IMR-90 (cell line): ENCODE measurements around the gene PMF1. TPM values are rescaled to one million over a fixed set of nuclear protein-coding genes. Genes with fewer than 3 reads are reported as not detected.
"Not testable (repeated sequence)": the region's sequence is repeated elsewhere in the genome, so short reads cannot be mapped to it uniquely, and the experiment has no call there.

ENCODE experiments used
- ATAC-seq: fragments of 200-7000 bp; cut with Tn5 transposase; 2 replicates; pipeline ENCODE4 v1.9.1; 2020; ENCODE audit warnings: low read depth, mild to moderate bottlenecking, moderate library complexity
- BruUV-seq: library from RNA; stranded (reverse); fragments of 400-500 nt; replicated peaks from 2 replicates; lab custom pipeline; 2021; lab: Mats Ljungman, UMichigan
- CTCF ChIA-PET: fragments of 300-600 bp; formaldehyde crosslinking; extraction: SDS; loops from one replicate; lab custom pipeline; 2021; ENCODE audit warnings: antibody characterized with exemption; lab: Yijun Ruan, JAX
- POLR2A ChIA-PET: fragments of 300-600 bp; sonication (Branson Sonifier 250); formaldehyde crosslinking; loops from one replicate; lab custom pipeline; 2022; ENCODE audit warnings: antibody characterized with exemption; ENCODE audit not compliant: unreplicated experiment; lab: Charles Lee
- DNase-seq: peaks from one replicate; pipeline ENCODE4 v3.0.0; 2013
- H2AFZ ChIP-seq: replicated peaks from 2 replicates; pipeline ENCODE3; 2013; ENCODE audit warnings: low read length, mild to moderate bottlenecking; ENCODE audit not compliant: poor library complexity
- H2AK5ac ChIP-seq: 2 replicates; pipeline ENCODE4 v1.6.1; 2013; ENCODE audit warnings: low read depth, low read length, inconsistent platforms
- H2AK9ac ChIP-seq: replicated peaks from 2 replicates; pipeline ENCODE3; 2013; ENCODE audit warnings: mild to moderate bottlenecking, low read depth, low read length, moderate library complexity; ENCODE audit not compliant: poor library complexity
- H2BK120ac ChIP-seq: 2 replicates; pipeline ENCODE4 v1.6.1; 2013; ENCODE audit warnings: low read depth, low read length, inconsistent platforms
- H2BK15ac ChIP-seq: 3 replicates; pipeline ENCODE4 v1.6.1; 2013; ENCODE audit warnings: low read depth, low read length, inconsistent platforms
- H2BK20ac ChIP-seq: 2 replicates; pipeline ENCODE4 v1.6.1; 2013; ENCODE audit warnings: low read depth, mild to moderate bottlenecking, inconsistent platforms, low read length, moderate library complexity
- H2BK5ac ChIP-seq: 2 replicates; pipeline ENCODE4 v1.6.1; 2013; ENCODE audit warnings: mild to moderate bottlenecking, low read depth, low read length, inconsistent platforms; ENCODE audit not compliant: poor library complexity, severe bottlenecking
- H3K14ac ChIP-seq: replicated peaks from 2 replicates; pipeline ENCODE4 v1.6.1; 2013; ENCODE audit warnings: low read depth, low read length, inconsistent platforms
- H3K18ac ChIP-seq: 2 replicates; pipeline ENCODE4 v1.6.1; 2013; ENCODE audit warnings: low read depth, low read length, control low read depth
- H3K23ac ChIP-seq: 2 replicates; pipeline ENCODE4 v1.6.1; 2013; ENCODE audit warnings: low read depth, low read length, inconsistent platforms
- H3K27ac ChIP-seq: 2 replicates; pipeline ENCODE4 v1.5.1; 2013; ENCODE audit warnings: mild to moderate bottlenecking, control low read depth, low read length; ENCODE audit not compliant: insufficient read depth
- H3K27me3 ChIP-seq: 2 replicates; pipeline ENCODE4 v1.6.1; 2013; ENCODE audit warnings: low read length; ENCODE audit not compliant: control insufficient read depth, insufficient read depth
- H3K36me3 ChIP-seq: 2 replicates; pipeline ENCODE4 v1.6.1; 2013; ENCODE audit warnings: low read length, mixed read lengths; ENCODE audit not compliant: control insufficient read depth, insufficient read depth
- H3K4ac ChIP-seq: 2 replicates; pipeline ENCODE4 v1.6.1; 2013; ENCODE audit warnings: low read depth, low read length, inconsistent platforms
- H3K4me1 ChIP-seq: 2 replicates; pipeline ENCODE4 v1.6.1; 2013; ENCODE audit warnings: low read length, mixed read lengths; ENCODE audit not compliant: control insufficient read depth, insufficient read depth
- H3K4me2 ChIP-seq: 2 replicates; pipeline ENCODE4 v1.6.1; 2013; ENCODE audit warnings: low read depth, mild to moderate bottlenecking, control low read depth, low read length, moderate library complexity
- H3K4me3 ChIP-seq: 2 replicates; pipeline ENCODE4 v1.5.1; 2013; ENCODE audit warnings: low read depth, mild to moderate bottlenecking, control low read depth, low read length, moderate library complexity; ENCODE audit not compliant: insufficient read depth
- H3K56ac ChIP-seq: 2 replicates; pipeline ENCODE4 v1.6.1; 2013; ENCODE audit warnings: low read length, inconsistent platforms; ENCODE audit not compliant: insufficient read depth; ENCODE audit errors: extremely low read depth
- H3K79me1 ChIP-seq, 2 experiments: 2 replicates each; pipeline ENCODE4 v1.6.1; 2013; ENCODE audit warnings: low read length in 2 of 2, inconsistent platforms in 1 of 2, low read depth in 1 of 2
- H3K9ac ChIP-seq: 2 replicates; pipeline ENCODE4 v1.6.1; 2013; ENCODE audit warnings: low read depth, low read length, control low read depth
- H3K9me1 ChIP-seq: 2 replicates; pipeline ENCODE4 v1.6.1; 2013; ENCODE audit warnings: low read length, inconsistent platforms; ENCODE audit not compliant: insufficient read depth
- H3K9me3 ChIP-seq: 2 replicates; pipeline ENCODE4 v1.6.1; 2013; ENCODE audit warnings: low read length; ENCODE audit not compliant: control insufficient read depth, insufficient read depth
- H4K20me1 ChIP-seq: 2 replicates; pipeline ENCODE4 v1.6.1; 2013; ENCODE audit warnings: low read length, inconsistent platforms; ENCODE audit not compliant: insufficient read depth
- H4K5ac ChIP-seq: 2 replicates; pipeline ENCODE4 v1.6.1; 2013; ENCODE audit warnings: mild to moderate bottlenecking, low read depth, low read length, control low read depth
- H4K8ac ChIP-seq, 2 experiments: 2 replicates each; pipeline ENCODE4 v1.6.1; 2013; ENCODE audit warnings: low read depth in 2 of 2, low read length in 2 of 2, control low read depth in 1 of 2, inconsistent platforms in 1 of 2
- H4K91ac ChIP-seq: 2 replicates; pipeline ENCODE4 v1.6.1; 2013; ENCODE audit warnings: low read depth, low read length, inconsistent platforms; ENCODE audit not compliant: insufficient read depth
- WGBS, 2 experiments: methylation state at CpG; one replicate each; pipeline versions ENCODE4 v1.1.5 to v1.1.7; 2013; ENCODE audit warnings: missing lambda C conversion rate in 2 of 2; ENCODE audit not compliant: insufficient read length in 1 of 2; ENCODE audit errors: extremely low coverage in 2 of 2; 5-methylcytosine and 5-hydroxymethylcytosine counted together
- dilution Hi-C: fragments of 300-500 bp; cut with HindIII; formaldehyde crosslinking; loops from one replicate; pipeline ENCODE4 v1.14.3; 2018; ENCODE audit warnings: low sequenced_read_pairs; ENCODE audit not compliant: unreplicated experiment
- in situ Hi-C: fragments of 300-500 bp; cut with MboI; formaldehyde crosslinking; loops from 3 replicates; pipeline ENCODE4 v1.14.3; 2019; ENCODE audit warnings: low sequenced_read_pairs, inconsistent platforms, mixed read lengths
- intact Hi-C: fragments of 100-400 bp; cut with micrococcal nuclease; formaldehyde crosslinking; loops from 2 replicates; pipeline ENCODE4 v1.10.0; 2022
- polyA plus RNA-seq, 3 experiments: library from polyadenylated mRNA; depleted of rRNA; stranded (reverse); fragments of >200 nt; gene quantifications; 2 replicates each; pipeline ENCODE4 v1.2.3, GENCODE V29; 2012; ENCODE audit warnings: low replicate concordance in 1 of 3
- total RNA-seq: library from RNA; depleted of rRNA; stranded (reverse); fragments of >200 nt; gene quantifications from 2 replicates; pipeline ENCODE4 v1.2.3, GENCODE V29; 2012

PMF1 gene
- total and polyA plus RNA-seq, 2 of the 4 experiments (the other 2 are of a cell fraction) = 54.8 to 73.4 TPM

- H3K4me1 ChIP-seq, H3K4ac ChIP-seq, H3K56ac ChIP-seq, H4K20me1 ChIP-seq, H3K36me3 ChIP-seq, H3K9me1 ChIP-seq, H3K79me1 ChIP-seq, BruUV-seq, H2BK15ac ChIP-seq, dilution Hi-C loops, intact Hi-C loops, DNase-seq, H4K91ac ChIP-seq, in situ Hi-C loops, ATAC-seq, H2BK5ac ChIP-seq, H2AK9ac ChIP-seq, H2AFZ ChIP-seq, H3K4me3 ChIP-seq, H3K4me2 ChIP-seq, H2AK5ac ChIP-seq, H3K18ac ChIP-seq, H4K8ac ChIP-seq, H2BK20ac ChIP-seq, H3K27ac ChIP-seq, H3K14ac ChIP-seq, H4K5ac ChIP-seq, POLR2A ChIA-PET, H2BK120ac ChIP-seq, H3K23ac ChIP-seq, H3K9me3 ChIP-seq, CTCF ChIA-PET, H3K9ac ChIP-seq: not testable (repeated sequence)
- no CpG with 5 or more reads among the region's 8 CpGs for WGBS, 2 experiments
- peaks cover 12% of the 10 kb centered on the region for H3K27me3 ChIP-seq
Measured at GRCh38 chr1:156181391-156181924, 31.3 kb upstream of the PMF1 start.

GRCh38 chr1:156182010-156182779 is 30.6 kb upstream of the PMF1 start:
- CTCF ChIA-PET, ATAC-seq, H2AK9ac ChIP-seq, H4K91ac ChIP-seq, H2AK5ac ChIP-seq, H3K27ac ChIP-seq, H3K36me3 ChIP-seq, H3K27me3 ChIP-seq, dilution Hi-C loops, H2BK20ac ChIP-seq, H3K4me2 ChIP-seq, intact Hi-C loops, H3K18ac ChIP-seq, H3K9me3 ChIP-seq, H4K5ac ChIP-seq, H3K79me1 ChIP-seq, H3K9ac ChIP-seq, DNase-seq, H3K9me1 ChIP-seq, H2BK15ac ChIP-seq, H2BK120ac ChIP-seq, H3K14ac ChIP-seq, H3K4ac ChIP-seq, POLR2A ChIA-PET, H3K4me1 ChIP-seq, H3K23ac ChIP-seq, H4K8ac ChIP-seq, H3K56ac ChIP-seq, H2AFZ ChIP-seq, H4K20me1 ChIP-seq, in situ Hi-C loops, H3K4me3 ChIP-seq, H2BK5ac ChIP-seq, BruUV-seq: not testable (repeated sequence)
- WGBS, 2 experiments = no CpG with 5 or more reads among the region's 12 CpGs
